Activated CD4-positive, alpha-beta T cell treated with anti-CD3 and anti-CD28 coated beads, Interleukin-2, amount 10 ng/mL, durations not matched to agents 24 days and 14 days (primary cell): Measurements from ENCODE around the gene NPRL2. TPM values are rescaled to one million over a fixed set of nuclear protein-coding genes. Genes with fewer than 3 reads are reported as not detected.

Source experiments
- DNase-seq: peaks from one replicate; pipeline ENCODE4 v3.0.0; 2022
- H3K27ac Mint-ChIP-seq: one replicate; pipeline ENCODE4 v1.8.0; 2022; ENCODE audit warnings: mild to moderate bottlenecking, mixed read lengths
- H3K27me3 Mint-ChIP-seq: one replicate; pipeline ENCODE4 v1.8.0; 2022; ENCODE audit warnings: mixed read lengths
- H3K36me3 Mint-ChIP-seq: one replicate; pipeline ENCODE4 v1.8.0; 2022; ENCODE audit warnings: low read depth, mild to moderate bottlenecking, mixed read lengths
- H3K4me1 Mint-ChIP-seq: one replicate; pipeline ENCODE4 v1.8.0; 2021; ENCODE audit warnings: mixed read lengths
- H3K4me3 Mint-ChIP-seq: one replicate; pipeline ENCODE4 v1.8.0; 2022; ENCODE audit warnings: mild to moderate bottlenecking, moderate library complexity, mixed read lengths
- H3K9me3 Mint-ChIP-seq: one replicate; pipeline ENCODE4 v1.8.0; 2021; ENCODE audit warnings: mixed read lengths
- intact Hi-C: fragments of 100-400 bp; cut with micrococcal nuclease; formaldehyde crosslinking; loops from one replicate; pipeline ENCODE4 v1.15.1; 2023
- total RNA-seq: library from RNA; stranded (reverse); gene quantifications from 2 replicates; pipeline ENCODE4 v1.2.3, GENCODE V29; 2022

NPRL2 gene
- total RNA-seq, 1 donor from 2014 or later = 43.0 TPM

DNA sequence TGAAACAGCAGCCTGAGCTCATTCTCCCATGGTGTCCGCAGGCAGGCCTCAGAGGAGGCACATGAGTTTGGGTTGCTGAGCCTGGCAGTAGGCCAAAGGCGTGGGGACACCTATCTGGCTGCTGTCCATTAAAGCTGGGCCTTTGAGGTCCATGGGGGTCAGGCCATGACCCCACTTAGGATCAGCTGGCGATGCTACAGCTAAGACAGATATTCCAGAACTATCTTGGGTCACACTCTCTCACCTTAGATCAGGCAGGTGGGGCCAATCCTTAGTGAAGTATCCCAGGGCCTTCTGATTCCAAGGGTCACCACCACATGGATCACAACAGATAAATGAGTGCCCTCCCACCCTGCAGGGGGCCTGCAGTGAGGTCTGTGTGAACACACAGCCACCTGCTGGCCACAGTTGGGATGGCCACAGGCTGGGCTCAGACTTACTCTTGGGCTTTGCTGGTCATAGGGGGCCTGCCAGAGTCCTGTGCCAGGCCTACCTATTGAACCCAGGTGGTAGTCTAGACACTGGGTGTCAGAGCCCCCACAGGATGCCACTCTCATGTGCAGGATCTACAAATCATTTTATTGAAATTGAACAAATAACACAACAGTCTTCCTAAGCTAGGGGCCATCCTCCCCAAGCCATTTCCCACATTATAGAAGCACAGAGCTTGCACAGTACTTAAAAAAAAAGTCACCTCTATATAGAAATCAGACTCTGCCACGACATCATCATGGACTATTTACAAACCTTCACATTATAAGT lies 26.0 kb downstream of the NPRL2 start:
- no peak overlapping the region for H3K4me3 Mint-ChIP-seq
- intact Hi-C loops = loop anchor here (2.0 to 10.0 kb wide), 2 partner anchors 132 to 1850 kb away; no protein-coding TSS in a partner anchor

DNA sequence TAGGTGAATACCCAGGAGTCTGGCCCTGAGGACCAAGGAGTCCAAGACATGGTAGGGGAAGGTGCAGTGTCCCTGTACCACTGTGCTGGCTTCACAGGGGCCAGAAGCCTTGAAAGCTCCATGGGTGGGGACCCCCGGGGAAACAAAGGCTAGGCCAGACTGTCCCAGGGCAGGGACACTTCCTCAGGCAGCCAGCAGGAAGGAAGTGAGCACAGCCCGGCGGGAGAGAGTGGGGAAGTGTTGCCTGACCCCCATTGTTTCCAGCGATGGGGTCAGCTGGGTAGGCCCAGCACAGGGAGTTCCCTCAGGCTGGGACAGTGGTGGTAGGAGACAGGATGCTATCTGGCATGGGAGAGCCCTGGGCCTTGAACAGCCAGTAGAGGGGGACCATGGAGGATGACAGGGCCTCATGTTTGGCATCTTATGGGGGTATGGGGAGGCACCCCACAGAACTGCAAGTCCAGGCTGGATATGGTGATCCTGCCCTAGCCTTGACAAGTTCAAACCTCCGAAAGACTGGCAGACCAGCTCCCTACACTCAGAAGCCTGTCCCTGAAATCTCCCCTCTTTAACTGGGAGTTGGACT lies 26.9 kb downstream of the NPRL2 start:
- Mint-ChIP-seq H3K9me3 (no peaks in the 10 kb centered on the region), H3K4me1 (peaks cover 30% of the 10 kb centered on the region), H3K27me3 (no peaks in the 10 kb centered on the region), H3K4me3 (no peak overlapping the region), H3K36me3 (peaks cover 17% of the 10 kb centered on the region), H3K27ac (peak overlapping the region; percentile 7)
- no peak for DNase-seq
- intact Hi-C loops = loop anchor here (2.0 to 10.0 kb wide), 2 partner anchors 131 to 1849 kb away; no protein-coding TSS in a partner anchor

More for the DNA sequence above, 26.0 kb downstream of the NPRL2 start:
- Mint-ChIP-seq H3K4me1 (peaks cover 26% of the 10 kb centered on the region), H3K27ac (peak overlapping the region; percentile 28), H3K36me3 (peaks cover 16% of the 10 kb centered on the region), H3K9me3 (no peaks in the 10 kb centered on the region), H3K27me3 (no peaks in the 10 kb centered on the region)
- DNase-seq = peak; percentile 90

DNA sequence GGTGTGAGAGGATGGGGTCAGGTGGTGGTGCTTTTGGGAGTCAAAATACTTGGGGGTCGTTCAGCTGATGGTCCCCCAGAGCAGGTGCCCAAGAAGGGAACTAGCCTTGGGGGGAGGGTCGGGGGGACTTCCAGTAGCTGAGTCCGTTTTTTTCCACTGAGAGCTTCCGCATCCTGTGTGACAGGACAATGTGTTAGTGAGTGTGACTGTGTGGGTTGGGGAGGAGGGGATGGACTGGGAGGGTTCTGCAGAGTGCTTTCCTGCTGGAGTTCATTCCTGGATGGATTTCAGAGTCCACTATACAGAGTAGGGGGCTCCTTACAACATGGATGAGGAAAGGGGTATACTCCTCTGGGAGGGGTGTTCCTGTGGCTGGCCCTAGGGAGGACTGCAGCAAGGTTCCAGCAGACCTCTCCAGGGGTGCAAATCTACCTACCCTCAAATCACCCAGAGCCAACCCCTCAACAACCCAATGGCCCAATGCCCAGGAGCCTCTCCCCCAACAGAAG lies 27.4 kb downstream of the NPRL2 start:
- Mint-ChIP-seq H3K9me3 (no peaks in the 10 kb centered on the region), H3K27ac (no peak overlapping the region)

DNA sequence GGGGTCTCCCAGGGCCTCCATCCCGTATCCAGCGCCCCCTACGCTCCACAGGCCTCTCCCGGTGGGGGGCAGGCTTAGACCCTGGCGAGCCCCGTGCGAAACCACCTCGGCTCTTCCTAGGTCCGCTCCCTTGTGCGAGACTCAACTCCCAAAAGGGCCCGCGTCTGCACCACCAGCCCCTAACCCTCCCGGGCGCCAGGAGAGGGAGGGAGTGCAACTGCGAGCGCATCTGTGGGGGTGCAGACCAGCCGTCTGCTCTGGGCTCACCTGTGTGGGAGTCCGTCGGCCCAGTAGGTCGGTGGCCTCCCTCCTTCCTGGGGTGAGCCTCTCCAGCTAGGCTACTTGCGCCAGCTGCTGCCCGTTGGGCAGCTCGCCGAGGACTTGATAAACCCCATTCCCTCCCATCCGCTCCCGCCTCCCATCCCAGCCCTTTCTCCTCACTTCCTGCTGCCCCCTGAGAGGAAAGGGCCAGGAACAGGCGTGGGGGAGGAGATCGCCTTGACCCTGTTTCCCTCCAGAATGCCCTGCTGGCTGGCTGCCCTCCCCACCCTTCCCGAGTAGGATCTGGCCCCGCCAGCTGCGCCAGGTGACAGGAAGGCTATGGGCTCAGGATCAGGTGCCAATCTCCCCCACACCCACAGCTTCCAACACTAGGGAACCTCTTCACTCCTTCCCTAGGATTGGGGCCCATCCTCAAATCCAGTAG lies 28.0 kb downstream of the NPRL2 start, which contains the start of gene HYAL2:
Gene HYAL2 (minus strand): TSS at position 360 of the 706 bp plus-strand sequence. CDS start 2,256 bp downstream, outside the sequence.
- peaks cover 28% of the 10 kb centered on the region for H3K4me1 Mint-ChIP-seq
- H3K36me3 Mint-ChIP-seq = peaks cover 17% of the 10 kb centered on the region
- DNase-seq = no peak
- H3K9me3 Mint-ChIP-seq = no peaks in the 10 kb centered on the region
- H3K27ac Mint-ChIP-seq = peak within 1 kb of the TSS; percentile 92
- H3K27me3 Mint-ChIP-seq = no peaks in the 10 kb centered on the region
- intact Hi-C loops = loop anchor here (10.0 kb wide), 1 partner anchor 1848 kb away; no protein-coding TSS in a partner anchor
- peak within 1 kb of the TSS; percentile 86 for H3K4me3 Mint-ChIP-seq

More for the DNA sequence above, 27.4 kb downstream of the NPRL2 start:
- intact Hi-C loops = loop anchor here (10.0 kb wide), 1 partner anchor 1848 kb away; no protein-coding TSS in a partner anchor
- Mint-ChIP-seq H3K4me3 (no peak overlapping the region), H3K4me1 (peaks cover 28% of the 10 kb centered on the region), H3K27me3 (no peaks in the 10 kb centered on the region), H3K36me3 (peaks cover 17% of the 10 kb centered on the region)
- DNase-seq = no peak

GRCh38 chr3:50322115-50322385 lies 28.5 kb downstream of the NPRL2 start:
- Mint-ChIP-seq H3K27me3 (no peaks in the 10 kb centered on the region), H3K36me3 (peaks cover 18% of the 10 kb centered on the region), H3K27ac (no peak overlapping the region), H3K9me3 (no peaks in the 10 kb centered on the region), H3K4me3 (peak overlapping the region; percentile 86), H3K4me1 (peaks cover 27% of the 10 kb centered on the region)
- DNase-seq = no peak
- intact Hi-C loops = loop anchor here (10.0 kb wide), 1 partner anchor 1847 kb away; no protein-coding TSS in a partner anchor

DNA sequence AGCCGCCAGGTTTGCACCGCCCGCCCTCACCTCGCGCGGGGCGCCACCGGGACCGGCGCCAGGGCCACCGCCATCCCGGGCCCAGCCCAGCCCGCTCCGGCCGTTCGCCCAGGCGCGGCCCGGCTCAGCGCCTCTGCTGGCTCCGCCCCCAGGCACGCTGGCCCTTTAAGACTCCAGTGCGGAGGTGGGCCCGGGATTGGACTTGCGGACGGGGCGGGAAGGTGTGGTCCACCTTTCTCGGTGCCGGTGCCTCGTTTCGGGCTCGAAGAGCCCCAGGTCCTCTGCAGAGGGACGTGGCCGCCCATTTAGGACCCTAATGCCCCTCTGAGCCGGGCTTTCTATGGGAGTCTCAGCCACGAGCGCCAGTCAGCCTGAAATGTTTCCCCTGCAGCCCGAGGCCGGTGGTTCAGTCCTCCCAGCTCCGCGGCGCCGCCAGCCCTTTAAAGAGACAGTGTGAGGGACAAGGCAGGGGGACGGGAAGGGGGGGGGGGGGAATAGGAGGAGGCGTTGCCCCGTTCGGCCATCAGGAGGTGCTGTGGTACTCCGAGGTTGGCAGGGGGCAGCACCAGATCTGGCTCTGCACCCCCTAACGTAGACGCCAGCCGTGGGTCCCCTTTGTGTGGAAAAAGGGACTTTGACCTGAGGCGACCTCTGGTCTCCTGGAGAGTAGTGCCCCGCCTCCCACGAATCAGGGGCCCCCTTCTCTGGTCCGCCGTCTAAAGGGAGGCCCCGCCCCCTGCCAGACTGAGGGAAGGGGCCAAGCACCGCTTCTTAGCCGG lies 29.1 kb downstream of the NPRL2 start:
- DNase-seq = peak; percentile 96
- no peaks in the 10 kb centered on the region for H3K9me3 Mint-ChIP-seq
- H3K27ac Mint-ChIP-seq = peak overlapping the region; percentile 92
- no peaks in the 10 kb centered on the region for H3K27me3 Mint-ChIP-seq
- intact Hi-C loops = loop anchor here (1.0 to 10.0 kb wide), 4 partner anchors 16 to 1847 kb away; partner anchors contain the start of genes HYAL3 and NAA80
- H3K4me1 Mint-ChIP-seq = peaks cover 27% of the 10 kb centered on the region
- peak overlapping the region; percentile 88 for H3K4me3 Mint-ChIP-seq
- H3K36me3 Mint-ChIP-seq = peaks cover 21% of the 10 kb centered on the region

DNA sequence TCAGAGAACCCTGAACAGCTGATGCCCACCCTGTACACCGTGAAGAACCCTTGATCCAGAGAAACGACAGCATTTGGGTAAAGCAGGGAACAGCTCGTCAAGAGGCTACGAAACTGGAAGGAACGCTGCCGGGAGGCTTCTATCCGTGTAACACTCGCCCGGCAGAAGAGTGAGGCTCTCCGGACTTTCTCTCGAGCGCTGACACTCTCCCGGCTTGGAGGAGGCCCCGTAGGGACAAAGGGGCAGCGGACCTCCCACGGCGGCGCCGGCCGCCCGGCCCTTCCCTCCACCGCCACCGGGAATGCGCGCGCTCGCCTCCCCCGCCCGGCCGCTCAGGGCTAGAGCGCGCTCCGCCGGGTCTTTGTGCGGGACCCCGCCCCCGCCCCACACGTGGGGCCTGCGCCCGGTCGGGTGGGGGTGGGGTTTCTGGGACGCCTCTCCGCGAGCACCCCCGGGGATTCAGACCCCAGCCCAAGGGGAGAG lies 29.7 kb downstream of the NPRL2 start:
- intact Hi-C loops = loop anchor here (1.0 to 10.0 kb wide), 4 partner anchors 16 to 1846 kb away; partner anchors contain the start of genes HYAL3 and NAA80
- peak overlapping the region; percentile 86 for H3K27ac Mint-ChIP-seq
- no peaks in the 10 kb centered on the region for H3K27me3 Mint-ChIP-seq
- H3K9me3 Mint-ChIP-seq = no peaks in the 10 kb centered on the region
- H3K4me1 Mint-ChIP-seq = peaks cover 29% of the 10 kb centered on the region
- peak; percentile 93 for DNase-seq
- peaks cover 24% of the 10 kb centered on the region for H3K36me3 Mint-ChIP-seq
- peak overlapping the region; percentile 88 for H3K4me3 Mint-ChIP-seq

DNA sequence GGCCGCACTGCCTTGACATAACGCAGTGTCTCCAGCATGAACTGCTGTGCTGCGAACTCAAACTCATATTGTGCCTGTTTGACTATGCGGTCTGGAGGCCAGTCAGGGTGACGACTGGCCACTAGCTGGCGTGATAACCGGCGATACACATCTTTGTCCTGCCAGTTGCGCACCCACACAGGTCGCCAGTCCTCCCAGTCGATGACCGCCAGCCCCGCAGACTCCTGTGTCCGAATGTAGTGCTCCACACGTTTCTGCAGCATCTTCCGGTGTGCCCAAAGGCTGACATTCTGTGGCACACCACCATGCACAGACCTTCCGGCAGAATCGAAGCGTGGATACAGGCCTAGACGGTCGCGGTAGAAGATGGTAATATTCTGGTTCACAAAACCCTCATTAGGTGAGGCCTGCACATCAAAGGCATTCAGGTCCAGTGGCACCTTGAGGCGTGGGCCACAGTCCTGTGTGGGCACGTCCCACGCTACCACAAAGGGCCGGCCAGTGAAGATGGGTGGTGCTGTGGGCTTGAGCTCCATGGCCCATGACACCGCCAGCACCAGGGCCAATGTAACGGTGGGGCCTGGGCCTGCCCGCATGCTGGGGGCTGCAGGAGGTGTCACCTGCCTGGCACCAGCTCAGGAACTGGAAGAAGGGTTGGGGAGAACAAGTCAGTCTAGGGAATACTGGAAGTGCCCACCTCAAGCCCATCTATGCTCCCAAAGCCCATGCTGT lies 30.5 kb downstream of the NPRL2 start:
- peak overlapping the region; percentile 88 for H3K4me3 Mint-ChIP-seq
- H3K27ac Mint-ChIP-seq = peak overlapping the region; percentile 34
- no peaks in the 10 kb centered on the region for H3K27me3 Mint-ChIP-seq
- H3K4me1 Mint-ChIP-seq = peaks cover 32% of the 10 kb centered on the region
- H3K36me3 Mint-ChIP-seq = peaks cover 24% of the 10 kb centered on the region
- intact Hi-C loops = loop anchor here (2.0 to 10.0 kb wide), 2 partner anchors 93 to 1845 kb away; no protein-coding TSS in a partner anchor
- no peak for DNase-seq
- H3K9me3 Mint-ChIP-seq = no peaks in the 10 kb centered on the region

DNA sequence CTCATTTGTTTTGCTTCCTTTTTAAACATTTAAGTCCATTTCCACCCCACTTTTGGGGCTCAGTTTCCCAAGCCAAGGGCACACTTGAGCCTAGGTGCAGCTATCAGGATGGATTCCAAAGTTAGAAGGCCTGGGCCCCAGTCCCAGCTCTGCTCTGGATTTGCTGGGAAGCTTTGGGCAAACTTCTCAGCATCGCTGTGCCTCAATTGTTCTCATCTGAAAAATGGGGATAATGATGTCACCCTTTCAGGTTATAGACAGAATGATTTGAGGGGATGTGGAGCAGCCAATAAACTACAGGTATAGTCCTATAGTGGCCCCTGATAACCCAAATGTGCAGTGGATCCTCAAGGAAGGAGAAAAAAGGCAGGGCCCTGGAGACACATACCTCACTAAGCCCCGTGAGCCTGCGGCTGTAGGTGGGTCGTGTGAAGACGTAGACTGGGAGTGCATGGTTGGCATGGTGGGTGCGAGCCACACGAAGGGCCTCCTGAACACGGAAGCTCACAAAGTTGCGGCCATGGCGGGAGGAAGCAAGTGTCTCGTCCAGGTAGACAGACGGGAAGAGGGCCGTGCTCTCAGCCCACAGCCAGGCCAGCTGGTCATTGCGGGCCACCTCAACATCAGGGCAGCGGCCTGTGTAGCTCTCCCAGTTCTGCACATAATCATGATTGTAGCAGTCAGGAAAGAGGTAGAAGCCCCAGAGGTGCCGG lies 31.2 kb downstream of the NPRL2 start:
- Mint-ChIP-seq H3K9me3 (no peaks in the 10 kb centered on the region), H3K4me3 (peak overlapping the region; percentile 4), H3K27ac (no peak overlapping the region), H3K27me3 (no peaks in the 10 kb centered on the region), H3K4me1 (peaks cover 30% of the 10 kb centered on the region), H3K36me3 (peaks cover 20% of the 10 kb centered on the region)
- no peak for DNase-seq
- intact Hi-C loops = no loop called here

GRCh38 chr3:50318615-50319014 lies 32.0 kb downstream of the NPRL2 start:
- H3K9me3 Mint-ChIP-seq = no peaks in the 10 kb centered on the region
- DNase-seq = no peak
- H3K27me3 Mint-ChIP-seq = no peaks in the 10 kb centered on the region
- H3K4me3 Mint-ChIP-seq = peak overlapping the region; percentile 39
- H3K36me3 Mint-ChIP-seq = peaks cover 21% of the 10 kb centered on the region
- peak overlapping the region; percentile 53 for H3K27ac Mint-ChIP-seq
- intact Hi-C loops = no loop called here
- peaks cover 30% of the 10 kb centered on the region for H3K4me1 Mint-ChIP-seq

DNA sequence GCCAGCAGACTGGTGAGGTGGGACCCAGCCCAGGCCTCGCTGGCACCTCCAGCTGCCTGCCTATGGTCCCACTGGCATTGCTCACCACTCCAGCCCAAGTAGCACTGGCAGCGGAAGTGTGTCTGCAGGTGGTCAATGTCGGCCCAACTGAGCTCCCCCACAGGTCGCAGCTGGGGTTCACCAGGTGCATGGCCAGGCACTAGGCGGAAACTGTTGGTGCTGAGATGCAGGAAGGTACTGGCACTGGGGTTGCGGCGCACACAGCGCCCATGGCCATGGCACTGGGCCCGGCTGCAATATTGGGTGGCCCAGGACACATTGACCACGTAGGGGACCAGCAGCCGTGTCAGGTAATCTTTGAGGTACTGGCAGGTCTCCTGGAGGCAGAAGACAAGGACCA lies 32.4 kb downstream of the NPRL2 start:
- no peaks in the 10 kb centered on the region for H3K27me3 Mint-ChIP-seq
- H3K4me1 Mint-ChIP-seq = peaks cover 30% of the 10 kb centered on the region
- H3K9me3 Mint-ChIP-seq = no peaks in the 10 kb centered on the region
- DNase-seq = no peak
- intact Hi-C loops = no loop called here
- H3K27ac Mint-ChIP-seq = no peak overlapping the region
- peaks cover 21% of the 10 kb centered on the region for H3K36me3 Mint-ChIP-seq
- H3K4me3 Mint-ChIP-seq = no peak overlapping the region

DNA sequence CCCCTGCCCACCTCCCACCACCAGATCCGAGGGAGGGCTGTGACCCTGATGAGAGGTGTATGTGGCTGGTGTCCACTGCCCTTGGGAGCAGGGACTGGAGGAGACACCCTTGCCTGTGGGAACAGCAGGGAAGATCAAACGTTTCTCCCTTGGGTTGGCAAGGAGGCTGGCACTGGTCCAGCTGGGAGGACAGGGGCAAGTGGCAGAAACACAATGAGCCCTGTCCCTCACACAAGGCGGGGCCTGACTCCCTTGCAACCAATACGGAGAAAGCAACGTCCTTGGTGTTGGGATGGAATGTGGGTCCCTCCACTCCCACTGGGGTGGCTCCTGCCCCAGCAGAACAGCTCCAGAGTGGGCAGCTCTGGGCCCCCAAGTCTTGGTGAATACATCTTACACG lies 33.3 kb downstream of the NPRL2 start:
- no peak overlapping the region for H3K27ac Mint-ChIP-seq
- peaks cover 21% of the 10 kb centered on the region for H3K36me3 Mint-ChIP-seq
- H3K4me3 Mint-ChIP-seq = no peak overlapping the region
- peaks cover 29% of the 10 kb centered on the region for H3K4me1 Mint-ChIP-seq
- H3K9me3 Mint-ChIP-seq = no peaks in the 10 kb centered on the region
- H3K27me3 Mint-ChIP-seq = no peaks in the 10 kb centered on the region
- intact Hi-C loops = no loop called here
- no peak for DNase-seq
